ENCODE data around the gene TENM4.
"Not testable (repeated sequence)": the region's sequence is repeated elsewhere in the genome, so short reads cannot be mapped to it uniquely, and the experiment has no call there.

The TENM4 gene

DNA sequence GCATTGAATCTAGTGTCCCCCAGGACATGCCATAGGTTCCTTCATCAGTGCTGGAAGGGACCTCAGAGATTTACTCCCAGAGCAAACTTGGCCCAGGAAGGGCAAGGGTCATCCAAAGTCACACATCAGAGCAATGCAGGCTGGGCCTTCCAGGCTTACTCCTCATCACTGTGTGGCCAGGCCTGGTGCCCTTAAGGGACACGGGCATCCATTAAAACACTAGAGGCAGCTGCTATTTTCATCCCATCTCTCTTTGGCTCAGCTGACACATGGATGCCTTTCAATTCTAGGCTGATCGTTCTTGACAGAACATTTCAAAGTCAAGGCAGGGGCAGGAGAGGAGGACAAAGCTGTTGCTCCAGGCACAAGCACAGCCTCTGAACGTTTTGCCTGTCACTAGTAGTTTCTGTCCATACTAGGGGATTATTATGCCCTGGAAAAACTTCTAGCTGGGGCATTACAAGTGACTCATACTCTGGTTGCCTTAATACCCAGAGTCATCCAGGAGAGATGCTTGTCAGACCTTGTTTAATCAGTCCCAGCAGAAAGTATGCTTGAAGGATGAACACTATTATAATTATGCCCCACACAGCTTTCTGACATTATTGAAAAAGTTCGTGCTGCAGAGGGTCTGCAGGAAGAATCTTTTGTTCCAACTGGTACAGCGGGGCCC, 240.3 kb downstream of the TENM4 start:
- H3K4me3 Mint-ChIP-seq: no peak overlapping the region
- peaks cover 3% of the 10 kb centered on the region for H3K27me3 Mint-ChIP-seq

DNA sequence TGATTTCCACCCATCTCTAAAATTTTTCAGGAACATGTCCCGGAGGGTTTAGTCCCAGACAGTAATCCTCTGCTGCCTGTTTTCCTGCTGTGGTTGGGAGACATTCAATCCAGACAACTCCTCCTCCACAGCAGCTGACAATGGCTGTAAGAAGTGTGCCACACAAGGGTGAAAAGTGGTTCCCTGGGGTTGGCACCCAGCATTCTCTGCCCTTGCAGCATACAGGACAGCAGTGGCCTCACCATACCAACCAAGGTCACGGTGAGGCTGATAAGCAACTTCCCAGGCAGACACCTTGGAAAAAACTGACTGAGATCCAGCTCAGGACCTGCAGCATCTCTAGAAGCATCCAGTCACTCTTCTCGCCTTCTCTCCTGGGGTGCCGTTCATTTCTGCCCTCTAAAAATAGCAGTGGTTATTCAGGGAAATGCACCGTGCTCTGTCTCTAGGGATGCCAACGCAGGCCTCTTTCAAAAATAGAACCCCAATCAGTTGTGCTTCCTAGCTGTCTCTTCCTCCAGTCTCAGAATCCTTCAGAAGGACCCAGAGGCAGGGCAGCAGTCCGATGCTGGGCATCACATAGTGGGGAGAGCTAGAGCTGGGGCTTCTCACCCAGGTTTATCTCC, 241.0 kb downstream of the TENM4 start:
- no peaks in the 10 kb centered on the region for H3K4me1 Mint-ChIP-seq
- peaks cover 3% of the 10 kb centered on the region for H3K27me3 Mint-ChIP-seq
- no peak overlapping the region for H3K27ac Mint-ChIP-seq
- no peak overlapping the region for H3K4me3 Mint-ChIP-seq
- H3K36me3 Mint-ChIP-seq: no peaks in the 10 kb centered on the region
- no peaks in the 10 kb centered on the region for H3K9me3 Mint-ChIP-seq

More for the DNA sequence above, 240.3 kb downstream of the TENM4 start:
- no peaks in the 10 kb centered on the region for H3K9me3 Mint-ChIP-seq
- no peak overlapping the region for H3K27ac Mint-ChIP-seq
- no peaks in the 10 kb centered on the region for H3K4me1 Mint-ChIP-seq
- no peaks in the 10 kb centered on the region for H3K36me3 Mint-ChIP-seq

DNA sequence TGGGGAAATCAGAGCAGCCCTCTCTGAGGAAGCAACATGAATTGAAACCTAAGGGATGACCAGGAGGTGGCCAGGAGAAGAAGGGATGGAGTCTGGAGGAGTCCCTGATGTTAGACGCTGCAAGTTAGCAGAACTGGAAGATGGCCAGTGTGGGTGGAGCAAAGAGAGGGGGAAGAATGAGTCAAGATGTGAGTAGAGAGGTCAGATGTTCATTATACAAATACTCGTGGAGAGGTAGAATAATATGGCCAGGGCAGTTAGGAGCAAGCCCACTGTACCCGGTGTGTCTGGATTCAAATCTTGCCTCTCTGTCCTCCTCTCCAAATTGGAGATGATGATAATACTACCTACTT, 242.0 kb downstream of the TENM4 start:
- H3K4me3 Mint-ChIP-seq: no peak overlapping the region

DNA sequence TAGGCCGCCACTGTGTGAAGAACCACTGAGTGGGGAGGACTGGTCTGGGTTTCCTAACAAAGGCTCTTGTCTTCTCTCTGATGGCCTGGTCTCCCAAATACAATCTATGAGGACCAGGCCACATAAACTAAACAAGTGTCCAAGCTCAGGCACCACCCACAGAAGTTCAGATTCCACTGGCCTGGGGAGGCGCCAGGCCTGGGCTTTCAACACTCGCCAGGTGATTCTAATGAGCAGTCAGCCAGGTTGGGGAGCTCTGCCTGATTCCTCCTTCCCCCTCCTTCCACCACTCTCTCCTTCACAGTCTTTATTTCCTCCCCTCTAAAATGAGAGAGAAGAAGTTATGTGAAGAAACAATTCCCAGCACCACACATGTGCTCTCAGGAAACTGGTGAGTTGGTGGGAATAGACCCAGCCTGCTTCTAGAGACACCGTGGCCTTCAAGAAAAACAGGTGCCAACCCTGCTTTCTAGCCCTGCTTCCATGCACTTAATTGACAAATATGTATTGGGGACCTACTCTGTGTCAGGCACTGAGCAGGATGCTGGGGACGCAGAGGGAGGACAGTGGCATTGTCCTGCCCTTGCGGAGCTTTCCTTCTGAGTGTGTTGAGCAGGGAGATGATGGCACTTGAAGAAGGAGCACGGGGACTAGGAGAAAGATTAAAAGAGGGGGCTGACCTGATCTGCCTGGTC, 242.5 kb downstream of the TENM4 start:
- H3K36me3 Mint-ChIP-seq: no peaks in the 10 kb centered on the region
- H3K4me3 Mint-ChIP-seq: no peak overlapping the region
- H3K9me3 Mint-ChIP-seq: no peaks in the 10 kb centered on the region
- no peaks in the 10 kb centered on the region for H3K4me1 Mint-ChIP-seq
- peaks cover 3% of the 10 kb centered on the region for H3K27me3 Mint-ChIP-seq
- H3K27ac Mint-ChIP-seq: no peak overlapping the region

More for the DNA sequence above, 242.0 kb downstream of the TENM4 start:
- Mint-ChIP-seq H3K4me1 (no peaks in the 10 kb centered on the region), H3K36me3 (no peaks in the 10 kb centered on the region), H3K27me3 (peaks cover 3% of the 10 kb centered on the region), H3K9me3 (no peaks in the 10 kb centered on the region), H3K27ac (no peak overlapping the region)

DNA sequence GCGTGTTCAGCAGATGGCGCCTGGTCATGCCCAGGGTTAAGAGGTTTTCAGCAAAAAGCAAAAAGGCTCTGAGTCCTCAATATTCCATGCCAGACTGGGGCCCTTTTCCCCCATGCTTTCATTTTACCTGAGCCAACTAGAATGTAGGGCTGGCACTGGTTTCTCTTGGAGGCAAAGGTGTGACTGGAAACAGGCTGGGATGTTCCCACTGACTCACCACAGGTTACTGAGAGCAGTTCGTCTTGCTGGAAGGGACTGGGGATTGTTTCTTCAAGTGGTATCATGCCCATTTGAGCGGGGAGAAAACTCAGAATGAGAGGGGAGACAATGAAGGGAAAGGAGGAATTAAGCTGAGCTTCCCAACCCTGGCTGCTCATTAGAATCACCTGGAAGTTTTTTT, 243.9 kb downstream of the TENM4 start:
- Mint-ChIP-seq H3K27me3 (peaks cover 3% of the 10 kb centered on the region), H3K4me1 (no peaks in the 10 kb centered on the region), H3K4me3 (no peak overlapping the region), H3K27ac (no peak overlapping the region), H3K9me3 (no peaks in the 10 kb centered on the region), H3K36me3 (no peaks in the 10 kb centered on the region)

DNA sequence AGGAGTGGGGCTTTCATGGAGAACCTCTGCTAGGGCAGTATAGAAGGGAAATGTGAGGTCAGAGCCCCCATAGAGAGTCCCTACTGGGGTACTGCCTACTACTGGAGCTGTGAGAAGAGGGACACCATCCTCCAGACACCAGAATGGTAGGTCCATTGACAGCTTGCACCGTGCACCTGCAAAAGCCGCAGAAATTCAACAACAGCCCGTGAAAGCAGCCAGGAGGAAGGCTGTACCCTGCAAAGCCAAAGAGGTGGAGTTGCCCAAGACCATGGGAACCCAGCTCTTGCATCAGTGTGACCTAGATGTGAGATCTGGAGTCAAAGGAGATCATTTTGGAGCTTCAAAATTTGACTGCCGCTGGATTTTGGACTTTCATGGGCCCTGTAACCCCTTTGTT, 245.6 kb downstream of the TENM4 start:
- H3K4me3 Mint-ChIP-seq: no peak overlapping the region
- no peak overlapping the region for H3K27ac Mint-ChIP-seq
- H3K27me3 Mint-ChIP-seq: peaks cover 3% of the 10 kb centered on the region
- H3K9me3 Mint-ChIP-seq: no peaks in the 10 kb centered on the region
- no peaks in the 10 kb centered on the region for H3K36me3 Mint-ChIP-seq
- no peaks in the 10 kb centered on the region for H3K4me1 Mint-ChIP-seq

DNA sequence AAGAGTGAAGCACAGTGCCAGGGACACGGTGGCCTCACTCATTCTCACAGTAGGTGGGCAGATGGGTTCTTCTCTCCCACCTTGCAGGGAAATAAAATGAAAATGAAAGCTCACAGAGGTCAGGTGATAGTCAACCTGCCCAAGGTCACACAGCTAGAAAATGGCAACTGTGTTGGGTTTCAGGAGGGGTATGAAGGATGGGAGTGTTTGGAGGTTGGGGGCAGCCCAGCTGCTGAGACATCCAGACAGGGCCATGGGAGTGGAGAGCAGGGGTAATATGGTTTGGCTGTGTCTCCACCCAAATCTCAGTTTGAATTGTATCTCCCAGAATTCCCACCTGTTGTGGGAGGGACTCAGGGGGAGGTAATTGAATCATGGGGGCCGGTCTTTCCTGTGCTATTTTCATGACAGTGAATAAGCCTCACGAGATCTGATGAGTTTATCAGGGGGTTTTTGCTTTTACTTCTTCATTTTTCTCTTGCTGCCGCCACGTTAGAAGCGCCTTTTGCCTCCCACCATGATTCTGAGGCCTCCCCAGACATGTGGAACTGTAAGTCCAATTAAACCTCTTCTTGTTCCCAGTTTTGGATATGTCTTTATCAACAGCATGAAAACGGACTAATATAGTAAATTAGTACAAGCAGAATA, 247.0 kb downstream of the TENM4 start:
- Mint-ChIP-seq H3K27me3 (peaks cover 3% of the 10 kb centered on the region), H3K4me1 (no peaks in the 10 kb centered on the region), H3K4me3 (no peak overlapping the region), H3K27ac (no peak overlapping the region), H3K36me3 (no peaks in the 10 kb centered on the region), H3K9me3 (no peaks in the 10 kb centered on the region)

DNA sequence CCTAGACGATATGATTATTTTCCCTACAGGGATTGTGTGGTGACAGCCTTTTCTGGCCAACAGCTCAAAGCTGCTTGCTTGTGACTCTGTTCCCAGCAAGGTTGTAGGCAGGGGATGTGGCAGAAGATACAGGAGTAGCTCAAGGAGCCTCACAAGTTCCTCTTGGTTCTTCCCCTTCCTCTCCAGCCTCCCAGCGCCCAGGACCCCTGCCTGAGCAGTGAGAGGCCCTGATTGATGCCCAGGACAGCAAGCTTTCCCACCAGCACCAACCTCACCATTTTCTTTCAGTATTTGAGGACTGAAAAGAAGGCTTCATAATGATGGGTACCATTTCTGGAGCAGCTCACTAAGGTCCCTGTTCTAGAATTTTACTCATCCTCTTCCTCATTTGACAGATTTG, 248.0 kb downstream of the TENM4 start:
- Mint-ChIP-seq H3K4me1 (no peaks in the 10 kb centered on the region), H3K27me3 (peaks cover 3% of the 10 kb centered on the region), H3K9me3 (no peaks in the 10 kb centered on the region), H3K27ac (no peak overlapping the region), H3K36me3 (no peaks in the 10 kb centered on the region), H3K4me3 (no peak overlapping the region)

DNA sequence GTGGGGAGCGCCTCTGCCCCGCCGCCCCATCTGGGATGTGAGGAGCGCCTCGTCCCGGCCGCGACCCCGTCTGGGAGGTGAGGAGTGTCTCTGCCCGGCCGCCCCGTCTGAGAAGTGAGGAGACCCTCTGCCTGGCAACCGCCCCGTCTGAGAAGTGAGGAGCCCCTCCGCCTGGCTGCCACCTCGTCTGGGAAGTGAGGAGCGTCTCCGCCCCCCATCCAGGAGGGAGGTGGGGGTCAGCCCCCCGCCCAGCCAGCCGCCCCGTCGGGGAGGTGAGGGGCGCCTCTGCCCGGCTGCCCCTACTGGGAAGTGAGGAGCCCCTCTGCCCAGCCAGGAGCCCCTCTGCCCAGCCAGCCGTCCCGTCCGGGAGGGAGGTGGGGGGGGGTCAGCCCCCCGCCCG, 249.1 kb downstream of the TENM4 start:
- not testable (repeated sequence) for H3K4me1 Mint-ChIP-seq, H3K4me3 Mint-ChIP-seq, H3K27ac Mint-ChIP-seq, H3K9me3 Mint-ChIP-seq, H3K36me3 Mint-ChIP-seq, H3K27me3 Mint-ChIP-seq

DNA sequence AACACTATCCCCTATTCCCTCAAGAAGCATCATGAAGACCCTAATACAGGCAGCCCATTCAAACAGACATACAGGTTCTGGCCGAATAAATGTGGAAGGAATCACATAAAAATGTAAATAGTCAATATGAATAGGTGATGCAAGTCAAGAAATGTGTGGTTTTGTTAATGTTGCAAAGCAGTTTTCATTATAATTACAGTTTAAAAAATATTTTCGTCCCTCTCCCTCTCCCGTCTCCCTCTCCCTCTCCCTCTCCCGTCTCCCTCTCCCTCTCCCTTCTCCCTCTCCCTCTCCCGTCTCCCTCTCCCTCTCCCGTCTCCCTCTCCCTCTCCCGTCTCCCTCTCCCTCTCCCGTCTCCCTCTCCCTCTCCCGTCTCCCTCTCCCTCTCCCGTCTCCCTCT, 250.3 kb downstream of the TENM4 start:
- not testable (repeated sequence) for H3K27ac Mint-ChIP-seq, H3K4me1 Mint-ChIP-seq, H3K36me3 Mint-ChIP-seq, H3K4me3 Mint-ChIP-seq, H3K9me3 Mint-ChIP-seq, H3K27me3 Mint-ChIP-seq

DNA sequence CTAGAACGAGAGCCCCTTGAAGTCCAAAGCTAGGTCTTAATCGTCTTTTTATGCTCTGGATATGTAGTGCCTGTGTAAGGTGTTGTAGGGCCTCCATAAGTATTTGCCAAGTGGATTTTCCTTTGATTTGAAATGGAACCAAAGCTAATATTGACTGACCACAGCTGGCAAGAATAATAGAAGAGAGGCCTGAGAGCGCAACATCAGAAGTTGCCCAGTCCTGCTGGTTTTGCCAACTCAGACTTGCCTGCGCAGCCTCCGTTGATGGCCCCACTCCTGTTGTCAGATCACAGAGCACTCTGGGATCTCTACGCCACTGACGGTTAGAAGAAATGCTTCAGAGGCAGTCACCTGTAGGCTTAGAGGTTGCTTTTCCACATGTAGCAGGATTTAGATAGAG, 251.2 kb downstream of the TENM4 start:
- Mint-ChIP-seq H3K9me3 (no peaks in the 10 kb centered on the region), H3K27me3 (no peaks in the 10 kb centered on the region), H3K4me3 (no peak overlapping the region), H3K36me3 (no peaks in the 10 kb centered on the region), H3K4me1 (no peaks in the 10 kb centered on the region), H3K27ac (no peak overlapping the region)

DNA sequence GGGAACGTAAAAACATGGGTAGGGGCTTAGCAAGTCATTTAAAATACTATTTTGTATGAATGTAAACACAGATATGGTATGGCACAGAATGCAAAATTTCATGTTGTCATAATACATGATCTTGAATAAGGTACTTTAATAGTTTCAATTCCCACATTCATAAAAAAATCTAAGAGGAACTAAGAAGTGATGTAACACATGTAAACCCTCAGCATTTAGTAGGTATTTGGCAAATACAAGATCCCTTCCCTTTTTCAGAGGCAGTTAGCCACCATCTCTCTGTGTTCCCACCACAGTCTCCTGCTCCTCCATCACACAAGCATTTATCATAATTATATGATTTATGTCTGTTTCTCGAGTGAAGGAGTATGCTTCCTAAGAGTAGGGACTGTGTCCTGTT, 251.8 kb downstream of the TENM4 start:
- no peaks in the 10 kb centered on the region for H3K4me1 Mint-ChIP-seq
- H3K27ac Mint-ChIP-seq: no peak overlapping the region
- H3K4me3 Mint-ChIP-seq: no peak overlapping the region
- no peaks in the 10 kb centered on the region for H3K36me3 Mint-ChIP-seq
- no peaks in the 10 kb centered on the region for H3K27me3 Mint-ChIP-seq
- H3K9me3 Mint-ChIP-seq: no peaks in the 10 kb centered on the region

DNA sequence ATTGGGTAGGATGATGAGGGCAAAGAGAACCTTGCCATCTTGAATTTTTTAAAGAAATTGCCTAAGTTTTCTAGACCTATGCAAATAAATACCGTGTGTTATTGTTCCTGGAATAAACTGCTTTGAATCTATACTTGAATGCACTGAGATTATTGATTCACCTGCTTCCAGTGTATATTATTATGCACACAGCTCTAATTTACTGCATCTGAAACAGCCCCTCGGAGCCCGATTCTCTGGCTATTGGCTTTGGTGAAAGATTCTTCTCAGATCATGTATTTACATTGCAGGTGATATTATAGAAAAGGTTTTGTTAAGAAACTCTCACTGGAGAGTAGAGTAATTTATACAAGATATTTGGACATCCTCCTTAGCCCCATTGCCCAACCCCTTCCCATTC, 254.2 kb downstream of the TENM4 start:
- Mint-ChIP-seq H3K27ac (no peak overlapping the region), H3K4me1 (no peaks in the 10 kb centered on the region), H3K9me3 (no peaks in the 10 kb centered on the region), H3K36me3 (no peaks in the 10 kb centered on the region), H3K4me3 (no peak overlapping the region), H3K27me3 (no peaks in the 10 kb centered on the region)

DNA sequence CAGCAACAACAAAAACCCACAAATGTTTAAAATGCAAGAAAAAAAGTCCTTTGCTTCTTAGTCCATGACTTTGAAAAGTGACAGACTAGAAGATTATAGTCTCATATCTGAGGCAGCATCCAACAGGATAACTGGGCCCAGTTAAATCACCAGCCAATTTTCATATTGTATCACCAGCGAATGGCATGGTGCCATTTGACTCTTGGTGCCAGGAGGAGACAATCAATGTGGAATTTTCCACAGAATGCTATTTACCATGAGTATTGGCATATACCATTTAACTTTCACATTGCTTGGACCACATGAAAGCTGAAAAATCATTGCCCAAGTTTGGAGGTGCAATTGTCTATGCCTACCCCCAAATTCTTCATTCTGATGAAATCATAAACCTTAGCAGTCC, 255.5 kb downstream of the TENM4 start:
- Mint-ChIP-seq H3K36me3 (no peaks in the 10 kb centered on the region), H3K9me3 (no peaks in the 10 kb centered on the region), H3K4me1 (no peaks in the 10 kb centered on the region), H3K27ac (no peak overlapping the region), H3K4me3 (no peak overlapping the region), H3K27me3 (no peaks in the 10 kb centered on the region)

DNA sequence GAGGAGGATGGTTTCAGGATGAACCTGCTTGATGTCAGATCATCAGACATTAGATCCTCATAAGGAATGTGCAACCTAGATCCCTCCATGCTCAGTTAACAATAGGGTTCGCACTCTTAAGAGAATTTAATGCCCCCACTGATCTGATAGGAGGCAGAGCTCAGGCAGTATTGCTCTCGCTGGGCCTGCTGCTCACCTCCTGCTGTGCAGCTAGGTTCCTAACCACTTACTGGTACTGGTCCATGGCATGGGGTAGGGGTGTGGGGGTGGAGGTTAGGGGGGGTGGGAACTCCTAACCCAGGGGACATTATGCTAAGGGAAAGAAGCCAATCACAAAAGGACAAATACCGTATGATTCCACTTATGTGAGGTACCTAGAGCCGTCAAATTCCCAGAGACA, 256.5 kb downstream of the TENM4 start:
- H3K4me1 Mint-ChIP-seq: no peaks in the 10 kb centered on the region
- H3K4me3 Mint-ChIP-seq: no peak overlapping the region
- no peaks in the 10 kb centered on the region for H3K9me3 Mint-ChIP-seq
- no peaks in the 10 kb centered on the region for H3K27me3 Mint-ChIP-seq
- H3K27ac Mint-ChIP-seq: no peak overlapping the region
- no peaks in the 10 kb centered on the region for H3K36me3 Mint-ChIP-seq

DNA sequence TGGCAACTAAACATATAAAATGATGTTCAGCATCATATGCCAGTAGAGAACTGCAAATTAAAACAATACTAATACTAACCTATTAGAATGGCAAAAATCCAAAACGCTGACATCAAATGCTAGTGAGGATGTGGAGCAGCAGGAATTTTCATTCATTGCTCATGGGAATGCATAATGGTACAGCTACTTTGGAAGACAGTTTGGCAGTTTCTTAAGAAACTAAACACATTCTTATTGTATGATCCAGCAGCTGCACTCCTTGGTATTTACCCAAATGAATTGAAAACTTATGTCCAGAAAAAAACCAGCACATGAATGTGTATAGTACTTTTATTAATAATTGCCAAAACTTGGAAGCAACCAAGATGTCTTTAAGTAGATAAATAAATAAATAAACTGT, 258.0 kb downstream of the TENM4 start:
- Mint-ChIP-seq H3K4me3 (no peak overlapping the region), H3K9me3 (peaks cover under 1% of the 10 kb centered on the region), H3K4me1 (no peaks in the 10 kb centered on the region), H3K27me3 (peaks cover 4% of the 10 kb centered on the region), H3K27ac (no peak overlapping the region), H3K36me3 (no peaks in the 10 kb centered on the region)
